ENCODE measurements around the gene NEUROD2.
"Not testable (repeated sequence)": the region's sequence is repeated elsewhere in the genome, so short reads cannot be mapped to it uniquely, and the experiment has no call there.

The NEUROD2 gene

GRCh38 chr17:39601758-39602532, 5.8 kb downstream of the NEUROD2 start:
- FAIRE-seq = no peak

DNA sequence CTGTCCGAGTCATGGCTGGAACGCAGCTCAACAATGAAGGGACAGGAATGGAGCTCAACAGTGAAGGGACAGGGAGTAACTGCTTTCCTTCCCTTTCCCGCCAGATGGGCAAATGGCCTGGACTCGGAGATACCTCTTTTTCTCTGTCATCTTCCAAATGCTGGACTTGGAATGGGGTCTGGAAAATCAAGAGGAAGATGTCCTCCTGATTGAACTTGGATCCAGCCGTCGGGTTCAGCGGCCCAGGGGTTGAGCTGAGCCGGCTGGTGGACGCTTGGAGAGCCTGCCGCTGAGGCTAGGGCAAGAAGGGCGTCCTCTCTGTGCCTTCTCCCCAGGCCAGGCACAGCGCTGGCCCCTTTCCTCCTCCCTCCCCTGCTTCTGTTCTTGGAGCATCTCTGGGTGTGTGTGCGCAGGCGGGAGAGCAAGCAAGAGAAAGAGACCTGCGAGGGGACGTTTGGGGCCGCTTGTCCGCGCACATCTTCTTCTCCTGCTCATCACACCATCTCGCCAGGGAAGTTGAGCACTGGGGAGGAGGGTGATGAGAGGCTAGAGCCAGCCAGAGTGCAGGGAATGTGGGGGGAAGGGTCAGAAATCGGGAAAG, 6.6 kb downstream of the NEUROD2 start:
- FAIRE-seq = no peak

GRCh38 chr17:39600288-39600996, 7.3 kb downstream of the NEUROD2 start:
- no peak for FAIRE-seq

DNA sequence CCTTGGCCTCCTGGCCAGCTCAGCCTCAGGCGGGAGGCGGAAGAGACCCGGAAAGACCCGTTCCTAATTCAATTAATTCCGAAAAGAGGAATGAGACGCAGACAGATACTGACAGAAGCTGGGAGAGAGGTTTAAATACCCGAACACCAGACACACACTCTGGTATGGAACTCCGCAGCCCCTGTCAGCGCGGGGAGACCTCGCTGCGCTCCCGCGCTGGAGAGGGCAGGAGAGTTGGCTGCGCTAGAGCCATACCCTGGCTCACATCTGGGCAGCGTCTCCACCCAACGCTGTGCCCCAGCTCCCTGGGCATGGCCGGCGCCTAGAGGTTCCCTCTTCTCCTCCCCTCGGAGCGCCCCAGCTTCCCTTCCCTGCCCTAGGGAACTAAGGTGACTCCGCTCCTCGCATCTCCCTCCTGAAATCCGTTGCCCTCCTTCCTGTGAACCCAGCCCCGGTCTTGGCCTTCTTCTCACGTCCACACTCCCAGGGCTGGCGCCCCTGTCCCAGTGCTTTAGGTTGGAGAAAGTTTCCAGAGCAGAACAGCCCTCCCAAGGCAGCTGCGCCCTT, 8.0 kb downstream of the NEUROD2 start:
- no peak for FAIRE-seq

DNA sequence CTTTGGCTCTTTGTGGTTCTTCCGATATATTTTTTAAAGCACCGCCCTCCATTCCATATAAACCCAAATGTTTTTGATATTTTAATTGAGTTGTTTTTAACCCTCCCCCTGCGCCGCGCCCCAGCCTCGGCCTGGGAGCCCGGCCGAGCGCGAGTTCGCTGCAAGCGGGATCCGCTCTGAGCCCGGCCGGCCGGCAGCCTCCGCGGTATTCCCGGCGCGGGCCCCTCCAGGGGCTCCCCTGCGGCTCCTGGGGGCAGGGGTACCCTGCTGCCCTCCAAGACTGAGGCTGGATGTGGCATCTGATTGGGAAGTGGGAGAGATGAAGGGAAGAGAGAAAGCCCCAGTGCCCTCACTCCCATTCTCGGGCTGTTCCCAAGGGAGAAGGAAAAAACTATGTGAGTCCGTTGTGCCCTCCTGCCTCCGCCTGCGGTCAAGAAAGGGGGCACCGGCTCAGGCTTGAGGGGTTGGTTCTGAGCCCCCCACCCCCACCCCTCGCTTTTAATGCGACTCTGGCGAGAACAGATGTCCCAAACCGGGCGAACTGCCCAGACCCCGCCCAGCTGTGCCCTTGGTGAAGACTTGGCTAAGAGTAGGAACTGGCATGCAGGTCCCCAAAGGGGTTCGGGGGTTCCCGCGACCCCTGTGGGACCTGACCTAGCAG, 8.6 kb downstream of the NEUROD2 start:
- no peak for FAIRE-seq

- no peak for FAIRE-seq
Measured at GRCh38 chr17:39598630-39599003, 9.1 kb downstream of the NEUROD2 start.

- FAIRE-seq = no peak
Measured at GRCh38 chr17:39598047-39598481, 9.7 kb downstream of the NEUROD2 start.

DNA sequence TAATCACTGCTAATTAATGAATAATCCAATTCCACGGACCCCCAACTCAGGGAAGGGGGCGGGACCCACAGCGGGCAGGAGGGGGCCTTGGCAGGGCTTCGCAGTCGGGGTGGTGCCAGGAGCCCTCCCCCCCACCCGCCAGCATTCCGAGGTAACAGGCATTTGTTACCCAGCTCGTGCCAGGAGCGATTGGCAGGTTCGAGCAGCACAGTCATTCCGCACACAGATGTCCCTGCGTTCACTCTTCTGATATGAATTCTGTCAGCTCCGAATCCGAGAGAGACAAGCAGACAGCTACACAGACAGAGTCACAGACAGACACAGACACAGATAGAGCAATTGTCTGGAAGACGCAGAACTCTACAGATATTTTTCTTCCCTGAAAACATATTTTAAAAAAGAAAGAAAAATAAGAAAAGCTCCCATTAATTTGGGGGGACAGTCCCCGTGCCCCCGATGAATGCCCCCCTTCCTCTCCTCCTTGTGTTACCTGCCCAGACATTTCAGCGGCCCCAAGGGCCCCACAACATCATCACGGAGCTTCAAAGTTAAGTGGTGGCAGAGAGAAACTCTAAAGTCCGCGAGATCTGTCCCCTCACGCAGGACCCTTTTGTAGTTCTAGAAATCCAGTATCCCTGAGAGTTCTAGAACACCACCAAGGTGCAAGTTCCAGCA, 10.2 kb downstream of the NEUROD2 start:
- FAIRE-seq = no peak

DNA sequence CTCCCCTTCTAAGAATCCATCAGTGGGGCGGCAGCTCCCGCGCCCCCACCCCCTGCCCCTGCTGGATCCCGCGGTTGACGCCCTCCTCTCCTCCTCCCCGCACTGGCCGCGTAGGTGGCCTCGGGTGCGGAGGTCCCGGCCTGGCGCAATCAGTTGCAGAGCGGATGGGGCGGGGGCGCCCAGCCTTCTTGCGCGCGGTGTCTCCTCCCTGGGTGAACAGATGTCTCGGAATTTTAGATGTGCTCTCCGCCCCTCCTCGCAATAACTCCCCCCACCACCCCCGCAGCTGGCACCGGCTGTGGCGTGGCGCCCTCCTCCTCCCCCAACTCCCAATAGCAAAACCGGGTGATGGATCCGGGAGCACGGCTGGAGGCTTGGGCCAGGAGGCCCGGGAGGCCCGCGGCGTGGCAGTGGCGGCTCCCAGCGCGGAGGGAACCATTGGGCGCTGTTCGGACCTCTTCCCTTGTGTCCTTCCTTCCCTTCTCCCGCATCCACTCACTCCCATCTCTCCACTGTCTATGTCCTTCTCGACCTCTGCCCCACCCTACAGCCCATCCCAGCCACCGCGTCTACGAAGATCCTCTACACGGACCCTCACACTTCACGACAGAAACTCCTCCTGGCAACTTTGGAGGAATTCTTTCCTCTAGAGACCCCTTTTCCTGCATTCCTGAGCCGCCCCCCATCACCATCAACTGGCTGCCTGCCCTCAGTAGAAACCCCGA, 11.0 kb downstream of the NEUROD2 start:
- no peak for FAIRE-seq

- FAIRE-seq = no peak
Measured at GRCh38 chr17:39595928-39596510, 11.7 kb downstream of the NEUROD2 start.

DNA sequence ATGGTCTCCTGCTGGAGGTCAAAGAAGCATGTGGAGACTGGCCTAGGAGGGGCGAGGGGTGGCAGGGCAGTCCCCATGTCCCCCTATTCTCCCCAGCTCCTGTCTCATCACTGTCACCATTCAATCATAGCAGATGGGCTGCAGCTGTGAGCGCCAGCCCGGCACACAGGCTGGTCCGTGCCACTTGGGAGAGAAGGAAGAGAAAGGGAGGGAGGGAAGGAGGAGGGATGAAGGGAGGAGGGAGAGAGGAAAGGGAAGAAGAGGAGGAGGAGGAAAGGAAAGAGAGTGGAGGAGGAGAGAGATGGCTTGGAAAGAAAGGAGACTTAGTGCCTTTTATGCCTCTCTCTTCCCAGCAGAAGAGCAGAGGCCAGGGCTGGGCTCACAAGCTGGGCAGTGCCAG, 12.4 kb downstream of the NEUROD2 start:
- no peak for FAIRE-seq

DNA sequence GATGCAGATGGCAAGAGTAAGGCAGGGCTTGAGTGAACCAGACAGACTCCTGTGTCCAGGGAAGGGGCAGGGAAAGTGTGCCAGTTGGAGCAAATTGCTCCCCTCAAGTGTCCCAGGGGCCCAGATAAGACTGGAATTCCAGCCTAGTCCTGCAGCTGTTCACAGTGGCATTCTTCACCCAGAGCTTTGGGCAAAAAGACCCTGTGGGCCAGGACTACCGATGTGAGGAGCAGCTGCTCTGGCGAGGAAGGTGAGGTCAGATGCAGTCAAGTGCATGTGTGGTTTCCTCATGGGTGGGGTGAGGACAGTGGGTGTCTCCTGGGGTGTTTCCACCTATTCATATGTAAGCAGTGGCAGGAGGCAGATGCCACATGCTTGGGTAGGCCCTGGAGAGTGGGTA, 14.3 kb downstream of the NEUROD2 start:
- no peak for FAIRE-seq

DNA sequence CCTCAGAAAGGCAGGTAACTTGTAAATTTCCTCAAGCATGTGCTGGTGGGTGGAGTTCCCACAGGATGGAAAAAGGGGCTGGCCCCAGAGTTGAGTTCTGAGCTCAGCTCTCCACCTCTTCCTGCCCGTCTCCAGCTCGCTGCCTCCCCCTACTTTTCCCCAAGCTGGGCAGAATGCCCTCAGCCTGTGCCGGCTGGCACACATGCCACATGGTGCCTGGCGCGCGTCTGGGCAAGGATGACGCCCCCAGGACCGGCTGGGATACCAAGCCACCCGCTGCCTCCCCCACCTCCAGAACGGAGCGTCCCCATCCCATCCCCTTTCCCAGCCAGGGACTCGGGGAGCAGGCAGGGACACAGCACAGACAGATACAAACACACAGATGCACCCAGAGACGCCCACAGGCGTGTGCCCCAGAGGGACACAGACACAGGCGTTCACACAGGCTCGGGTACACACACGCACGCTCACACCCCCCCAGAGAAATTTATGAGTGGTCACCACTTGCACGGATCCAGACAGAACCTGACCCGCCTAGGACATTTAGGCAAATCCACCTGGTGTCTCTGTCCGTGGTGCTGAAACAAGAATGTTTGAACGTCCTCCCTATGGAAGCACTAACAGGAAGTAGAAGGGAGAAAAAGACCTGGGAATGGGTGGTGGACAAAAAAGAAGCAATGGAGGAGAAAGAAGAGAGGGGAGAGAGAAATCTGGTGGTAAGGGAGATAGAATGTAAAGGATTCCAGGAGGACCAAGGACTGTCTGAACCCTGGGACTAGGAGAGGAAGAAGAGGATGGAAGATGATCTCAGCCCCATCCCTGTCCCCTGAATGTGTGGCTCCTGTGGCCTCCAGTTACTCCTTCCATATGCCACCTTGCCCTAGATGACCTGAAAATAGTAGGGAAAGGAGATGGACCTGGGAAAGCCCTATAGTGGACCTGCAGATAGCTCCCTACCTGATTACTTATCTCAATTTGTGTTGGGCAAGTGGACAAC, 15.5 kb downstream of the NEUROD2 start:
- FAIRE-seq = no peak

GRCh38 chr17:39590180-39590579, 17.5 kb downstream of the NEUROD2 start:
- not testable (repeated sequence) for FAIRE-seq

GRCh38 chr17:39582658-39583057, 25.1 kb downstream of the NEUROD2 start:
- FAIRE-seq = no peak

DNA sequence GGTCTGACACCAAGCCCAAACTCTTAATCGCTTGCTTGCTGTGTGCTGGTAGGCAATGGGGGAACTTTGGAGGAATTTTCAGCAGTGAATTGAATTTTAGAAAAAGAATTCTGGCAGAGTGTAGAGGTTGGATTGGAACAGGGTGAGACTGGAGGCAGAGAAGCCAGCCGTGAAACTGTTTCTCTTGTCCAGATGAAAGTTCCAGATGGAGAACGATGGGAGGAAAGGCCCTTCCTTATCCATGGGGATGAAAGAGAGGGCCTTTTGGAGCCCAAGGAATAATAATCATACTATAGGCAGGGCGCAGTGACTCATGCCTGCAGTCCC, 26.0 kb downstream of the NEUROD2 start:
- FAIRE-seq = no peak

GRCh38 chr17:39581071-39581758, 26.5 kb downstream of the NEUROD2 start:
- no peak for FAIRE-seq

- no peak for FAIRE-seq
Measured at GRCh38 chr17:39580082-39580468, 27.6 kb downstream of the NEUROD2 start.

DNA sequence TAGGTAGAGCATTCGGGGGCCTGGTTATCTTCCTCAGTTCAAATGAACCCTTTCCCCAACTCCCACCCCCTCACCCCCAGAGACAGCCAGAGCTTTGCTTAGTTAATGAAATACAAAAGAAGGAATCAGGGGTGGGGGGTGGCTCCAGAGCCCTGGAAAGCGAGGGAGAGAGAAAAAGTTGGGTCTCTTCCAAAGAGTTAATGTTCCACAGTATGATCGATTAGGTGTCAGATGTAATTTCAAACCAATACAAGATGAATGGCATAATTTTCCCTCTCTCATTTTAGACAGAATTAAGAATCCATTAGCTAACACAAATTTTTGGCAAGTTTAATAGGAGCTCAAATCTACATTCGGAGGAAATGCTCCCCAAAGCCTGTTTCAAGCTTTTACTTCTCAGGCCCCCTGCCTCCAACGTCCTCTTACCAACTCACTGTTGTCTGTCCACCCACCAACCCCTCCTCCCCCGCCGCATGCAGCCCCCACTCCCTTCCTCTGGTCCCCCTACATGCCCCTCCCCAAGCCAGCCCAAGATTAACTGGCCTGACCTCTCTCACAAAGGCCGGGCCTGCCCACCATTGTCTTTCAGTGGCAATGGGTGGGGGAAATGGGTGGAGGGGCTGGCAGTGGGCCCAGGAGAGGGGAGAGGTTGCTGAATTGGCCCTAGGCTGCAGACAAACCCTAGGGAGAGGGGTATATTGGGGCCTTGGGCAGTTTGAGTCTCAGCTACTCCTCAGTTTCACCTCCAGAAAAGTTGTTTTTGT, 28.2 kb downstream of the NEUROD2 start:
- no peak for FAIRE-seq

Data from endometrium (tissue), 2 donors.